Kidney capillary endothelial cell (primary cell): ENCODE results near the gene SPEF2.
"Not testable (repeated sequence)": the region's sequence is repeated elsewhere in the genome, so short reads cannot be mapped to it uniquely, and the experiment has no call there.

Experiments used
- DNase-seq: peaks from one replicate; pipeline ENCODE4 v3.0.0-alpha.2; 2018; ENCODE audit warnings: low spot score

SPEF2 gene

DNA sequence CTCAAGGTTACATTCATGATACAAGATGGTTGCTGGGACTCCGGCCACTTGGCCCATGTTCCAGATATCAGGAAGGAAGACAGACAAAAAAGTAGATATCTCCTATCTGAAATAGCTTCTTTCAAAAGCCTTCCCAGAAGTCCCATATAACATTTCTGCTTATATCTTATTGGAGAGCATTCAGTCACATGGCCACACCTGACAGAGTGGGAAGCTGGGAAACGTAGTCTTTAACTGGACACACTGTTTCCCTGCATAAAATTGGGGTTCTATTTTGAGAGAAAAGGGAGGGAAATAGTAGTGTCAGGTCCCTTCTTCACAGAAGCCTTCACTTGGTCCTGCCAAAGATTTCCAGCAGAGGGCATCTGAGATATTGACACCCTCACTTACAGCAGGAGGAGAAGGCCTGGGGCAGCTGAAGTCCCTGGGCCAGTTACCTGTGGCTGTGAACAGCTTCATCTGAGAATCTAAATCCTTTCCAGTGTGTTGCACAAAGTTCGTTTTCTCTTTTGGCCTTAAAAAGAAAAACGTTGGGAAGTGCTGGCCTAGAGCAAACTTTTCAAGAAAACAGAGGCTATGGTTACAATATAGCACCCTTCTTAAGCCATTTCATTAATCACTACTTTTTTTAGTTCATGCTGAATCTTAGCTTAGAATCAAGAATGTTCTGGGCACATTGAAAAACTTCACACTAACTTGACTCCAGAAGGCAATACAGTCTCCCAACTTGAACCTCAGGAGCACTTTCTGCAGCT lies 33.5 kb downstream of the SPEF2 start:
- DNase-seq, result peak; percentile 23

- DNase-seq, result no peak
Measured at GRCh38 chr5:35656721-35657120, 39.1 kb downstream of the SPEF2 start.

GRCh38 chr5:35657877-35658276 lies 40.2 kb downstream of the SPEF2 start:
- DNase-seq, result no peak

DNA sequence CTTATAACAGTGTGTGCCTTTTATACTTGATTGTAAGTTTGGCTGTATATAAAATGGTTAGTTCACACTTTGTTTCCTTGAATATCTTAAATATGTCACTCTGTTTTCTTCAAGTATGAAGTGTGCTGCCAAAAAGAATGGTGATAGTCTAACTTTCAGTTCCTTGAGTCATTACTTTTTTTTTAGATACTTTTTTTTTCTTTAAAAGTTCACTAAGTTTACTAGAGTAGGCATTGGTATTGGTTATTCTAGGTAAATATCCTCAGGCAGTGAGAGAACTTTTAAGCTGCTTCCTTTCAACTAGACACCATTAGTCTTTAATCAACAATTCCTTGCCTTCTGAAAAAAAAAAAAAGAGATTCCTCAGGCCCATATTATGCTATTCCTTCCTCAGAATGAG lies 41.9 kb downstream of the SPEF2 start:
- no peak for DNase-seq

DNA sequence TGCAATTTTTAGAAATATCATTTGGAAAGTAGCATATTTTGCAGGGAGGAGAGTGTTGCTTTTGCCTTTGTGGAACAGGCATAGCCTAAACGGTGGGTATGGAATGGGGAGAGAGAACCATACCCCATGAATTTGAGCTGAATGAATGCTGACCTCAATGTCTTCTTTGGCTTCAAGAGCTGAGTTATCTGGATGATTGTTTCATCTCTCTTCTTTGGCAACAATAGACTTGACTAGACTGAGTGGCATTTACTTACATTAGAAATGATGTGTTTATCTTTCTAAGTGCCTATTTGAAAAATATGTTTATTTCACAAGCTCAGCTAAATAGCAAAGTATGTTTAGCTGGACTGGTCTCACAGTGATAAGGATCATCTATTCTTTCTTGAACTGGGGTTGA lies 42.8 kb downstream of the SPEF2 start:
- DNase-seq, result no peak

DNA sequence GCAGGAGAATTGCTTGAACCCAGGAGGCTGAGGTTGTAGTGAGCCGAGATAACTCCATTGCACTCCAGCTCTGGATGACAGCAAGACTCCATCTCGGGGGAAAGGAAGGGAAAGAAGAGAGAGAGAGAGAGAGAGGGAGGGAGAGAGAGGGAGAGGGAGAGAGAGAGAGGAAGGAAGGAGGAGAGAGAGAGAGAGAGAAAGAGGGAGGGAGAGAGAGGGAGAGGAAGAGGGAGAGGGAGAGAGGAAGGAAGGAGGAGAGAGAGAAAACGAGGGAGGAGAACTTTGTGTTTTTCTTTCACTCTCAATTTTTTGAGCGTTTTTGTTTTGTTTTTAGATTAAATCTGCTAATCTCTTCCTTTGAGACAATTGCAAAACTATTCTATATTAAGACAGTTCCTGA lies 46.9 kb downstream of the SPEF2 start:
- no peak for DNase-seq

- no peak for DNase-seq
Measured at GRCh38 chr5:35665096-35665495, 47.4 kb downstream of the SPEF2 start.

DNA sequence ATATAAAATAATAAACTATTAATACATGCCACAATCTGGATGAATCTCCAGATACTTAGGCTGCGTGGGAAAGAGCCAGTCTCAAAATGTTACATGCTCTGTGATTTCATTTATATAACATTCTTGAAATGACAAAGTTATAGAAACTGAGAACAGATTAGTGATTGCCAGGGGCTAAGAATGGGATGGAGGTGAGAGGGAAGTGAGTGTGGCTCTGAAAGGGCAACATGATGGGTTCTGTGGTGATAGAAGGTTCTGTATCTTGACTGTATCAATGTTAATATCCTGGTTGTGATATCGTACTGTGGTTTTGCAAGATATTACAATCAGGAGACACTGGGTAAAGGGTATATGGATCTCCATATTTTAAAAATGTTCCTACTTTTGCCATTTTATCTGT lies 50.7 kb downstream of the SPEF2 start:
- DNase-seq, result no peak

DNA sequence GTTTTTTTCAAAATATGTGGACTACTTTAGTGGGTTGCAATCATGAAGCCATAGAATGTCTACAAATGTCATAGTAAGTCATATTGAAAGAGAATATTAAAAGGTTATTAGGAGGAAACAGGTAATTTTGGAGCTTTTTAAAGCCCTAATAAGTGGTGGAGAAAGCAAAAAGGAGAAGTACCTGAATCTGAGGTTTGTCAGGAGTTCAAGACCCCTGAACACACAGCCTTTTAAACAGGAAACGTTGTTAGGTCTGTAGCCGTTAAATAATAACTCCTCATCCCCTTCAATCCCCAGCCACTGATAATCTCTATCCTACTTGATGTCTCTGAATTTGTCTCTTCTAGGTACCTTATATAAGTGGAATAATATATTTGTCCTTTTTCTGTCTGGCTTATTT lies 51.1 kb downstream of the SPEF2 start:
- DNase-seq, result no peak

- no peak for DNase-seq
Measured at GRCh38 chr5:35671541-35672295, 54.1 kb downstream of the SPEF2 start.

GRCh38 chr5:35672296-35672655 lies 54.6 kb downstream of the SPEF2 start:
- DNase-seq, result not testable (repeated sequence)

DNA sequence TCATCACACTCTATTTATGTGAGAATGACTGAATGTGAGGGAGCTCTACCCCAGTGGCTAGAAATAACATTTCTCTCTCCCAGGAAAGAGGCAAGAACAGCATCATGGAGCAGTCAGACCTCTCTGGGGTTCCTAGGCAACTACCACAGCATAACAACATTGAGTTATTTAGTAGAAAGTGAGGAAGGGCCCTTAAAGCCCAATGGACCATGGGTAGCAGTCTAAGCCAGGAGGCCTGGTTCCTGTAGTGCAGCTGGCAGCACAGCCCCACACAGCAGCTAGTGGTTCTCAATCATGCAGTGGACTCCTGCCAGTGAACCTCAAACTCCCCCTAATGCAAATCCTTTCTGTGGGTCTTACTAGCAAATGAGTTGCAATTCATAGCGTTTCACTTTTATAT lies 55.3 kb downstream of the SPEF2 start:
- no peak for DNase-seq

- no peak for DNase-seq
Measured at GRCh38 chr5:35674049-35674448, 56.4 kb downstream of the SPEF2 start.

- DNase-seq, result no peak
Measured at GRCh38 chr5:35675392-35675791, 57.7 kb downstream of the SPEF2 start.

DNA sequence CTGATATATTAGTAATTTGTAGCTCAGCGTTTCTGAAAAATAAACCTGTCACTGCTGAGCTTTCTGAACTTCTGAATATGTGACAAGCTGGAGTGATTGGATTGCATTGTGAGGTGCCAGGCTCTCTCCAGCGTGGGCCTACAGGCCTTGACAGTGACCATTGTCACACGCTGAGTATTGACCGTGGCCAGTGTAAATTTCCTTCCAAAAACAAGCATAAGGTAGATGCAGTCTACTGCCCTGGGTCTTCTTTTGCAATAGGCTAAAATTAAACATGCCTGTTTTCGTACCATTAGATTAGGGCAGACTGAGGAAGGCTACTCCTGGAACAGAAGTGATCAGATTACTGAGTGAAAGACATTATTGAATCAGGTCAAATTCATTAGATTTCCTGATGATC lies 60.2 kb downstream of the SPEF2 start:
- DNase-seq, result no peak

- no peak for DNase-seq
Measured at GRCh38 chr5:35678661-35679060, 61.0 kb downstream of the SPEF2 start.

- DNase-seq, result no peak
Measured at GRCh38 chr5:35679357-35679756, 61.7 kb downstream of the SPEF2 start.

DNA sequence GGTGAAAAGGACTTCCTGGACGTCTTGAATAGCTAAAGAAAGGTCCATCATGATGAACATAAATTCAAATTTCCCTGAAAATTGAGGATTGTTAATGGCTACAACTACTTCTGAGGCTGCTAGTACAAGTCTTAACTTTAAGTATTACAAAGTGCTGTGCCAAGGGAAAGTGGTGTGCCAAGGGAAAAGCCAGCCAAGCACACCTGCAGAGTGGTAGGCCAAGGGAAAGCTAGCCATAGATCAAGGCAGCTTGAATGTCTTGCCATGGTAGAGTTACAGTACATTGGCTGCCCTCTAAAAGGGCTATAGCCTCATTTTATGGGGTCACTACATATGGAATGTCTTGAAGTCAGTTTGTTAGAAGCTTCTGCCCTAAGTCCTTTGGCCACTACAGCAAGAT lies 64.2 kb downstream of the SPEF2 start:
- no peak for DNase-seq

DNA sequence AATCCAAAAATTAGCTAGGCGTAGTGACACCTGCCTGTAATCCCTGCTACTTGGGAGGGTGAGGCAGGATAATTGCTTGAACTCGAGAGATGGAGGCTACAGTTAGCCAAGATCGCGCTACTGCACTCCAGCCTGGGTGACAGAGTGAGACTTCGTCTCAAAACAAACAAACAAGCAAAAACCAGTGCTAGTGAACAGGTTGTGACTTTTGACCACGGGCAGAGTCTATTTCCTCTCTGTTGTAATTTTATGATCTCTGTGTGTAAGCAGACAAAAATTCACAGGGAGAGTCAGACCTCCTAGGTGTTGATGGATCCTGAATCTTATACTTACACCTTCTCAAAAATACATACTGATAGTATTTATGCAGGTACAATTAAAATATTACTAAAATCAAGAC lies 65.8 kb downstream of the SPEF2 start:
- DNase-seq, result no peak

DNA sequence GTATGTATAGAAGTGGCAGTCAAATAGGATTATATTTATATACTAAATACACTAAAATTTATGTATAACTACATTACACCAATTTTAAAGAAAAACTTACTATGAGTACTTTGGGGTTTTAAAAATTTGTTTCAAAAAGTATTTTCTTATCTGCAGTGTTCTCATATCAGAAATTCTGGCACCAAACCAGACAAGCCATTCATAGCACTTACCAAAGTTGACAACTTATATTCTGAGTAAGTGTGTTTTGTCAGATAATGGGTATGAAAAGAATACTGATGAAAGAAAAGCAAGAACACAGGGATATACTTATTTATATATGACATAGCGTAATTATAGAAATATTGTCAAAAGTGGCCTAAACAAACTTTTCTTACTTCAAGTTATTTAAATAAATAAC lies 67.5 kb downstream of the SPEF2 start:
- no peak for DNase-seq

- no peak for DNase-seq
Measured at GRCh38 chr5:35687961-35688360, 70.3 kb downstream of the SPEF2 start.

DNA sequence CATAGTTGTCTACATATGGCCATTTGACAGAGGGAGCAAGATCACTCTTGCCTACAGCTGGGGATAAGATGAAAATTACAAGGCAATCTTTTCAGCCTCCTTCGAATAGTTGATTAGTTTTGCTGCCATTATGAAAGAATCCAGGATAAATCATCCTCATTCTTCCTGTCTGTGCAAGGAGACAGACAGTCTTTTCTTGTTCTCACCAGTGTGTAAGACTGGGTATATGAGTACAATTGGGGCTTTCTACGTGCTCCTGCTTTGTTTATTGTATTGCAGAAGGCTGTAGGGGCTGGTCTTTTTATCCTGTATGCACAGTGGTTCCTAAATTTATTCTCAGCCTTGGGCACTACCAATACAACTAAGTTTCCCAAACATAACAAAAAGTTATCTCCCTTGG lies 76.8 kb downstream of the SPEF2 start:
- no peak for DNase-seq

DNA sequence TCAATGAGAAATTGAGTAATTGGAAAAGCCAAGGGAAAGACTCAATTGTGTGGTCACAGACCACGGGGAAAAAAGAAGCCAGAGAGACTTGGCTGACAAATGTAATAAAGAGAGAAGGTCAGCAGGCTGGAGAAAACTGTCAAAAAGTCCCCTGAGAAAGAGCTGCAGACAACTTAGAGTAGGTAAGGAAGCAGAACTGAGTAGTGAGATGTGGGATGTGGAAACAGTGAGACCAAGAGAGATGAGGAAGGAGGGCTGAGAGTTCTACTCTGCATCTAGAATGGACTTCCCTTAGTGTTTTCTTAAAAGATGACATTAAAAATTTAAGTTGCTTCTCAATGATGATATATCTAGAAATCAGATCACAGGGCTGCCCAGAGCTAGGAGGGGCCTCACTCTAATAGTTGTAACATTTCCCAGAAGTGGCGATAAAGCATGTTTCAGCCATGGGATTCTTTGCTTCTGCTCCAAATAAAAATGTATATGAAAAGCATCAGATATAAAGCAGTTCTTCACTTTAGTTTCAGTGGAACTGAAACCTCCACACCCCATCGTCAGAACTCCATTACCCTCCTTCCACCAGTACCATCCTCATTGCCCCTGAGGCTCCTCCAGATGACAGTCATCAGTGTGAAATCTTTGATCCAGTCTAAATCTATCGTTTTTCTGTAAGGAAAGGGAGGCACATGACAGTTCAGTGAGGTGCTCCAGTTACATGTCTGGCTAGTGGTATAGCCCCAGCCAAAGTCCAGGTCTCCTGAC lies 80.6 kb downstream of the SPEF2 start:
- DNase-seq, result no peak
